ENCODE measurements around the gene RBP4.

RBP4 gene

GRCh38 chr10:93603023-93603422 lies 2.0 kb upstream of the RBP4 start:
- no peak overlapping the region for H3K4me3 ChIP-seq (ENCODE audit: low read length)
- no peak for TF ChIP-seq ZNF274 (IDR thresholded peaks at IDR 0.05; ENCODE audit: low read depth, low read length)

- no peak overlapping the region for H3K4me3 ChIP-seq (ENCODE audit: low read length)
- no peak for TF ChIP-seq ZNF274 (IDR thresholded peaks at IDR 0.05; ENCODE audit: low read depth, low read length)
Observed at GRCh38 chr10:93601774-93602162, 733 bp upstream of the RBP4 start.

- no peak for TF ChIP-seq ZNF274 (IDR thresholded peaks at IDR 0.05; ENCODE audit: low read depth, low read length)
- no peak overlapping the region for H3K4me3 ChIP-seq (ENCODE audit: low read length)
Observed at GRCh38 chr10:93600446-93601145, 439 bp downstream of the RBP4 start.

GRCh38 chr10:93599778-93600177 lies 1.3 kb downstream of the RBP4 start:
- no peak overlapping the region for H3K4me3 ChIP-seq (ENCODE audit: low read length)
- no peak for TF ChIP-seq ZNF274 (IDR thresholded peaks at IDR 0.05; ENCODE audit: low read depth, low read length)

GRCh38 chr10:93599335-93599734 lies 1.7 kb downstream of the RBP4 start:
- H3K4me3 ChIP-seq (ENCODE audit: low read length): no peak overlapping the region
- TF ChIP-seq ZNF274 (IDR thresholded peaks at IDR 0.05; ENCODE audit: low read depth, low read length): no peak

- TF ChIP-seq ZNF274 (IDR thresholded peaks at IDR 0.05; ENCODE audit: low read depth, low read length): no peak
- no peak overlapping the region for H3K4me3 ChIP-seq (ENCODE audit: low read length)
Observed at GRCh38 chr10:93598157-93598556, 2.9 kb downstream of the RBP4 start.

GRCh38 chr10:93597075-93597599 lies 3.9 kb downstream of the RBP4 start:
- H3K4me3 ChIP-seq (ENCODE audit: low read length): no peak overlapping the region

GRCh38 chr10:93596539-93596938 lies 4.5 kb downstream of the RBP4 start:
- no peak overlapping the region for H3K4me3 ChIP-seq (ENCODE audit: low read length)
- no peak for TF ChIP-seq ZNF274 (IDR thresholded peaks at IDR 0.05; ENCODE audit: low read depth, low read length)

More at GRCh38 chr10:93597075-93597599, 3.9 kb downstream of the RBP4 start:
- no peak for TF ChIP-seq ZNF274 (IDR thresholded peaks at IDR 0.05; ENCODE audit: low read depth, low read length)

- no peak overlapping the region for H3K4me3 ChIP-seq (ENCODE audit: low read length)
- no peak for TF ChIP-seq ZNF274 (IDR thresholded peaks at IDR 0.05; ENCODE audit: low read depth, low read length)
Observed at GRCh38 chr10:93595378-93596161, 5.5 kb downstream of the RBP4 start.

GRCh38 chr10:93594518-93594917 lies 6.5 kb downstream of the RBP4 start:
- no peak overlapping the region for H3K4me3 ChIP-seq (ENCODE audit: low read length)
- TF ChIP-seq ZNF274 (IDR thresholded peaks at IDR 0.05; ENCODE audit: low read depth, low read length): no peak

GRCh38 chr10:93593749-93594148 lies 7.3 kb downstream of the RBP4 start:
- H3K4me3 ChIP-seq (ENCODE audit: low read length): no peak overlapping the region
- TF ChIP-seq ZNF274 (IDR thresholded peaks at IDR 0.05; ENCODE audit: low read depth, low read length): no peak

- no peak overlapping the region for H3K4me3 ChIP-seq (ENCODE audit: low read length)
- no peak for TF ChIP-seq ZNF274 (IDR thresholded peaks at IDR 0.05; ENCODE audit: low read depth, low read length)
Observed at GRCh38 chr10:93593254-93593653, 7.8 kb downstream of the RBP4 start.

- TF ChIP-seq ZNF274 (IDR thresholded peaks at IDR 0.05; ENCODE audit: low read depth, low read length): no peak
Observed at GRCh38 chr10:93591065-93591808, 9.8 kb downstream of the RBP4 start.

GRCh38 chr10:93590638-93591037 lies 10.4 kb downstream of the RBP4 start:
- no peak for TF ChIP-seq ZNF274 (IDR thresholded peaks at IDR 0.05; ENCODE audit: low read depth, low read length)
- H3K4me3 ChIP-seq (ENCODE audit: low read length): no peak overlapping the region

More at GRCh38 chr10:93591065-93591808, 9.8 kb downstream of the RBP4 start:
- no peak overlapping the region for H3K4me3 ChIP-seq (ENCODE audit: low read length)

Data from GM08714 (cell line).